Panc1 (cell line): ENCODE measurements around the gene IL32.

Experiments used
- POLR2AphosphoS5 ChIP-seq: IDR thresholded peaks from 2 replicates; pipeline ENCODE4 v1.6.1; 2012; ENCODE audit warnings: mild to moderate bottlenecking, low read depth, low read length, moderate library complexity
- REST ChIP-seq, 2 experiments: IDR thresholded peaks; 2 replicates each; pipeline ENCODE4 v1.6.1; 2011 to 2012; ENCODE audit warnings: low read depth in 2 of 2, control low read depth in 1 of 2, low read length in 1 of 2, mild to moderate bottlenecking in 1 of 2, moderate library complexity in 1 of 2; ENCODE audit not compliant: insufficient read depth in 1 of 2
- TF ChIP-seq, protein P1 (sequence below): fragments of 450-650 bp; IDR thresholded peaks from 2 replicates; pipeline ENCODE4 v1.5.1; 2017; ENCODE audit warnings: mild to moderate bottlenecking

GRCh38 chr16:3038256-3038655 is 27.2 kb upstream of the IL32 start:
- TF ChIP-seq, protein P1, sequence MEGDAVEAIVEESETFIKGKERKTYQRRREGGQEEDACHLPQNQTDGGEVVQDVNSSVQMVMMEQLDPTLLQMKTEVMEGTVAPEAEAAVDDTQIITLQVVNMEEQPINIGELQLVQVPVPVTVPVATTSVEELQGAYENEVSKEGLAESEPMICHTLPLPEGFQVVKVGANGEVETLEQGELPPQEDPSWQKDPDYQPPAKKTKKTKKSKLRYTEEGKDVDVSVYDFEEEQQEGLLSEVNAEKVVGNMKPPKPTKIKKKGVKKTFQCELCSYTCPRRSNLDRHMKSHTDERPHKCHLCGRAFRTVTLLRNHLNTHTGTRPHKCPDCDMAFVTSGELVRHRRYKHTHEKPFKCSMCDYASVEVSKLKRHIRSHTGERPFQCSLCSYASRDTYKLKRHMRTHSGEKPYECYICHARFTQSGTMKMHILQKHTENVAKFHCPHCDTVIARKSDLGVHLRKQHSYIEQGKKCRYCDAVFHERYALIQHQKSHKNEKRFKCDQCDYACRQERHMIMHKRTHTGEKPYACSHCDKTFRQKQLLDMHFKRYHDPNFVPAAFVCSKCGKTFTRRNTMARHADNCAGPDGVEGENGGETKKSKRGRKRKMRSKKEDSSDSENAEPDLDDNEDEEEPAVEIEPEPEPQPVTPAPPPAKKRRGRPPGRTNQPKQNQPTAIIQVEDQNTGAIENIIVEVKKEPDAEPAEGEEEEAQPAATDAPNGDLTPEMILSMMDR: no peak
- no peak for TF ChIP-seq POLR2AphosphoS5
- no peak for TF ChIP-seq REST (IDR thresholded peaks at IDR 0.05; ENCODE audit: insufficient read depth in 1 of 2, low read depth in 2 of 2, low read length in 1 of 2)
